Testis (tissue), 2 donors: ENCODE results near the gene SARM1.

ENCODE experiments used
- CTCF ChIP-seq, 3 experiments: fragments of 450-650 bp in 2 of 3; fragments of 200-600 bp in 1 of 3; sonication (generic) in 1 of 3; IDR thresholded peaks; one replicate each; pipeline ENCODE4 v1.5.1; 2016 to 2019; ENCODE audit warnings: antibody characterized with exemption in 3 of 3, mild to moderate bottlenecking in 2 of 3, moderate library complexity in 1 of 3
- POLR2A ChIP-seq: fragments of 450-650 bp; IDR thresholded peaks from one replicate; pipeline ENCODE4 v1.6.1; 2017; ENCODE audit warnings: antibody characterized with exemption, mild to moderate bottlenecking, moderate library complexity

GRCh38 chr17:28343491-28343932 is 28.0 kb upstream of the SARM1 start:
- no peak for TF ChIP-seq CTCF (IDR thresholded peaks at IDR 0.05)
- TF ChIP-seq POLR2A, result no peak
